Activated naive CD4-positive, alpha-beta T cell treated with anti-CD3 and anti-CD28 coated beads, Interleukin-2, amount 50 U/mL, for 72 hours (primary cell): ENCODE measurements around the gene RNLS. TPM values are rescaled to one million over a fixed set of nuclear protein-coding genes. Genes with fewer than 3 reads are reported as not detected.

ENCODE experiments used
- ATAC-seq, 2 donors: fragments of 150-1000 bp; cut with Tn5 transposase; 2 replicates each; pipeline ENCODE4 v1.10.0; 2021; ENCODE audit warnings: mild to moderate bottlenecking in 2 of 2, moderate library complexity in 2 of 2
- DNase-seq, 2 donors: peaks; one replicate each; pipeline ENCODE4 v3.0.0; 2021 to 2022; ENCODE audit warnings: low spot score in 2 of 2
- H3K27ac Mint-ChIP-seq, 2 donors: one replicate each; pipeline ENCODE4 v1.8.0; 2022; ENCODE audit warnings: mild to moderate bottlenecking in 2 of 2, mixed read lengths in 2 of 2
- H3K36me3 Mint-ChIP-seq, 2 donors: one replicate each; pipeline ENCODE4 v1.8.0; 2022; ENCODE audit warnings: mixed read lengths in 2 of 2
- H3K9me3 Mint-ChIP-seq, 2 donors: one replicate each; pipeline ENCODE4 v1.8.0; 2022; ENCODE audit warnings: mixed read lengths in 2 of 2
- total RNA-seq, 2 donors: library from RNA; stranded (reverse); gene quantifications; one replicate each; pipeline ENCODE4 v1.2.3, GENCODE V29; 2022

The RNLS gene
- total RNA-seq, 2 donors from 2014 or later, result 3.3 to 3.8 TPM

DNA sequence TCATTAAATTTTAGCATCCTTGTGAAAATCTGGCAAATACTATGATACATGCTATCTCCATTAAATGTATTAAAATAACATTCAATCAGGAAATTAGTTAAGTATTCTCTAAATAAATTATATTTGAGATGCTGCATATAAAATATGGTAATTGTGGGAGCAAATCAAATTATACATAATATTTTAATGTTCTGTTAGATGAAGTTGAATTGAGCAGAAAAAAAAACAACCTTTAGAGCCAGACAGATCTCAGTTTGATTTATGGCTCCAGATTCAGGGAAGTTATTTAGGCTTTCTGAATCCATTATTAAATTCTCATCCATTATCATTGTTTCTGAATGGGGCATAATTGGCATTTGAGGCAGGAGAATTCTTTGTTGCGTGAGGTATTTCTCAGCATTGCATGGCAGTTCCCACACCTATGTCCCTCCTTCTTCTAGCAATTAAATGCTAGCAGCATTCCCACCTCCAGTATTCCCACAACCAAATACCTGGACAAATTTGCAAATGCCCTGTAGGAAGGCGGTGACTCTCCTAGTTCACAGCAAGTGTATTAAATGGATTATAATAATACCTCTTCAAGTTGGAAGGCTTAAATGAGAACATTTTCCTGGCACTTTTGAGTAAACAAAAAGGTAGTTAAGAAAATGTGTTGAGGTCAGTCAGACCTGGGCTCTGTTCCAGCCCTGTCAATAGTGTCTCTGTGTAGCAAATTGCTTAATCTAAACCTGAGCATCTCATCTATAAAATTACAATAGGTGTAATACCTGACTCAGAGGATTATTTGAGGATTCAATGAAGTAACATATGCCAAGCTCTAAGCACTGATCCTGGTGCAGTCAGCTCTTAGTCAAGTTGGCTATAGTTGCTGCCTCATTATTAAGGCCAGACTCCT lies 108.9 kb downstream of the RNLS start:
- Mint-ChIP-seq H3K27ac (no peak overlapping the region), H3K36me3 (no peaks in the 10 kb centered on the region), H3K9me3 (no peaks in the 10 kb centered on the region)
- ATAC-seq (no peak), DNase-seq (no peak)

DNA sequence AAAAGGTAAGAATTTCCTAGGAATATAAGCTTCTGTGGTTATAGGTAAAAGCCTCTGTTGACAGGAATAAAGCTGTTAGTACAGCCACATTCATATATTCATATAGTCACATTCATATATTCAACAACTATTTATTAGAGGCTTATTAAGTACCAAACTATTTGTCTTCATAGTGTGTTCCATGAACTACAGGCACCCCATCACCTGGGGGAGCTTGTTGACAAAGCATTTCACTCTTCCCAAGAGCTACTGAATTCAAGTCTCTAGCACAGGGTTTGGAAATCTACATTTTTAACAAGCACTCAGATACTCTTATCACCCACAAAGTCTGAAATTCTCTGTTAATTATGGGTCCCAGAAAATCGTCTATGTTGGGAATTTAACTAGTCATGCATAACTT lies 110.6 kb downstream of the RNLS start:
- ATAC-seq (no peak), DNase-seq (no peak)
- Mint-ChIP-seq H3K36me3 (no peaks in the 10 kb centered on the region), H3K9me3 (no peaks in the 10 kb centered on the region), H3K27ac (no peak overlapping the region)

DNA sequence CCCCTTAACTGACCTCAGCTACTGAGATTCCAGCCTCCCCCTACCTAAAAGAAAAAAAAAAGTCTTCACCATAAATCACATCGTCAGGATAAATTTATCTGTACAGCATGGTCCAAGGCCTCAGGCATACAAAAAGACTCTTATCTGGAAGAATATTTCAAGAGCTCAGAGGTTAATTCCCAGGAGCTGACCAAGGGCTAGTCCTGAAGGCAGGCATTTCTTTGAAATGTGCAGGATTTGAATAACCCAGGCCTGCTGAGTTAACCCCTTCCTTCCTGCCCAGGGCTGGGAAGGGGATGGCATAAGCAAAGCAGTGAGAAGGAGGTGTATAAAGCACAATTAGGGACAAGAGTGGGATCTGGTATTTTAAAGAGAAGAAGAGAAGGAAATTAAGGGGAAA lies 111.2 kb downstream of the RNLS start:
- ATAC-seq, result no peak
- H3K27ac Mint-ChIP-seq, result peak overlapping the region in 1 of 2 donors; percentile 5
- no peak for DNase-seq
- no peaks in the 10 kb centered on the region for H3K9me3 Mint-ChIP-seq
- no peaks in the 10 kb centered on the region for H3K36me3 Mint-ChIP-seq

DNA sequence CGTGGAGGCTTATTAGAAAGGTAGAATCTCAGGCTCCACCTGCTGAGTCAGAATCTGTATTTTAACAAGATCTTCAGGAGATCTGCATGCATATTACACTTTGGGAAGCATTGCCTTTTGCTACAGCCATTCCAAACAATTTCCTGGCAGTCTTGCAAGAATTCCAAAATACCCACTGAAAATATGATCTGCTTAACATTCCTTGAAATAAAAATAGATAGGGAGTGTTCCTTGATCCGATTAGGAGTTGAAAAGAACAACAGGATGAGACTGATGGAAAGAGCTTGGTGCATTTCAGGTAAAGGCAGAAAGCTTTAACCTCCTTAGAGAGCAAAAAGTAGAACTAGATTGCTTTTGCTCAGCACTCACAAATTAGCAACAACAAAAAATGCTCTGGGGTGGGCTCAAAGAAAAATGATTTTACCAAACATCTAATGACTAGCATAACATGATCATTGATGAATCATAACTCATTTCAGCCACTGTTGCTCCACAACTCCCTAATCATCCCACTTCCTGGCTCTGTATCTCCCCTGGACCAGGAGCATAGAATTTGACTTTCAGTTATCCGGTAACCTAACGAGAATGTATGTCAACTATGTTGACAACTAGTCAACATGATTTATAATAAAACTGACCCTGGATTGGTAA lies 115.2 kb downstream of the RNLS start:
- Mint-ChIP-seq H3K9me3 (no peaks in the 10 kb centered on the region), H3K27ac (no peak overlapping the region), H3K36me3 (no peaks in the 10 kb centered on the region)
- DNase-seq (no peak), ATAC-seq (no peak)

DNA sequence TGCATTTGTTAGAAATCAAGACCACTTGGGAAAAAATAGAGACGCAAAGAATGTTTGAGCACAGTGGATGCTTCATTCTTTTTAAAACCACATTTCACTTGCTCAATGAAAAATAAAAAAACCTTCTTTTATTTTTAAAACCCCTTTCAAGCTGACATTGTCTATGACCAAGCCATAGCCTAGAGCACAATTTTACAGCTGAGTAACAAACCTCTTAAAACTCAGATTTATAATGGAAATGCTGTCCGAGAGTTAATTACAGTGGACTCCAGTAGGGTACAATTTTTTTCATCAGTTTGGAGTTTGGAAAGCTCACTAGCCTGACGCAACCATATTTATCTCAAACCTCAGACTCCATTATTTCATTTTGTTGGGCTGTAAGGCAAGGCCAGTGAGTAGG lies 116.3 kb downstream of the RNLS start:
- H3K27ac Mint-ChIP-seq, result no peak overlapping the region

DNA sequence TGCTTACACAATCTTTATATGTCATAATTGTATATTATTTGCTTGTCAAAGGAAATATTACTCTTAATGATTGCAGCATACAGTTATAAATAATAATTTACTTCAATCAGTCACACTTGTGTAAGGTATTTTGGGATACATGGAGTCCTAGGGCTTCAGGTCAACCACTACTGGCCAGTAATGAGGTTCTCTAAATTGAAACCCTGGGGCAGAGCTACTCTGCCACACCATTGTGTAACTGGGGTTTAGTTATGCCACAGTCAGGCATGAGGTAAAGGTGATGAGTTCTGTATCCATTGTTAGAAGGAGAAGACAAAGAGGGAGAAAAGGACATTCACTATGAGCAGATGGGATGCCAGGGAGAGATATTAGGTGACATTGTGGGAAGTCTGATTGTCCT lies 117.4 kb downstream of the RNLS start:
- H3K9me3 Mint-ChIP-seq, result no peaks in the 10 kb centered on the region
- no peak overlapping the region for H3K27ac Mint-ChIP-seq
- no peaks in the 10 kb centered on the region for H3K36me3 Mint-ChIP-seq
- ATAC-seq (no peak), DNase-seq (no peak)

More for the DNA sequence above, 116.3 kb downstream of the RNLS start:
- DNase-seq (no peak), ATAC-seq (no peak)
- no peaks in the 10 kb centered on the region for H3K9me3 Mint-ChIP-seq
- no peaks in the 10 kb centered on the region for H3K36me3 Mint-ChIP-seq

DNA sequence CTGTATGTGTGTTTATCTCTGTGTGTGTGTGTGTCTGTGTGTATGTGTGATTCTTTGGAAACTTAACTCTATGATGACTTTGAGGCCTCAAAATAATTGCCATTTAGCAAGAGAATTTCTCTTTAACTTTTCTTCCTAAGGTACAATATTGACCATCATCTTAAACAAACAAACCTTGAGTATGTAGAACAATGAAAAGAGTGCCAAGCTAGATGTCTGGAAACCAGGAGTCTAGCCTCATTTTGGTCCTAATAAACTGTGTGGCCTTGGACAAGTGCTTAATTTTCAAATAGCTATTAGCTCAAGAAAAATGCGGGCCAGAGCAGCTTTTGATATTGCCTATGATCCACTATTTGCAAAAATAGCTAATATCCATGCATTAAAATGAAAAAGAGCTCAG lies 119.3 kb downstream of the RNLS start:
- H3K9me3 Mint-ChIP-seq, result no peaks in the 10 kb centered on the region
- no peak for DNase-seq
- ATAC-seq, result no peak
- H3K36me3 Mint-ChIP-seq, result no peaks in the 10 kb centered on the region
- no peak overlapping the region for H3K27ac Mint-ChIP-seq

DNA sequence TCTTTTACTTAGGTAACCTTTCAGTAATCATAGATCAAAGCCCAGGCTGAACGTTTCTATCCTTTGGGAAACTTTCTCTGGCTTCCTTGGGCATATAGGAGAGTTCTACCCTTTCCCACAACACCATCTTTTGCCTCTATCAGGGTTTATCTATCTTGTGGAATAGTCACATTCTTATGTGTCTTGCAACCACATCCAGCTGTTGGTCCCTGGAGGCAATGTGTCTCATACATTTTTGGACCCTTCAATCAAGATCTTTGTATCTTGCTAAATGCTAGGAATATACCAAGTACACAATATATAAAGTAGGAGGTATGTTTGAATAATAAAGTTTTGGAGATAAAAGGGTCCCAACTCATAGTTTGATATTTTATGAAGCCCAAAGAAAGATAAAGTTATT lies 121.7 kb downstream of the RNLS start:
- ATAC-seq (no peak), DNase-seq (no peak)
- Mint-ChIP-seq H3K9me3 (no peaks in the 10 kb centered on the region), H3K27ac (no peak overlapping the region), H3K36me3 (no peaks in the 10 kb centered on the region)

DNA sequence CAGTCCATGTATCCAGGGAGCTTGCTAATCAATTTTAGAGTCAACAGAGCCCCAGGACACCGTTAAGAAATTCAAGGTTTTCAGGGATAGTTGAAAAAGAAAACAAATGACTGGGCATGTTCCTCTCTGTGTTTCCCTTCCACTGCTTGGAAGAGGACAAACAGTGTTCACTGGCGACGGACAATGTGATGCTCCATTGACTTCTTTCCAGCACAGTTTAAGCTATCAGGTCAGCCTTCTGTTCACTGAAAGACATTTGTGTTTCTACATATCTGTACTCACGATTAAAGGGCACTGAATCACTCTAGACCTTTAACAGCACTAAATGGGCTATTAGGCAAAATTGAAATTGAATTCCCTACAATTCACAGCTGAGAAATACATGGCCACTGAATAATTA lies 123.6 kb downstream of the RNLS start:
- no peak for ATAC-seq
- no peak for DNase-seq
- no peak overlapping the region for H3K27ac Mint-ChIP-seq
- H3K36me3 Mint-ChIP-seq, result no peaks in the 10 kb centered on the region
- no peaks in the 10 kb centered on the region for H3K9me3 Mint-ChIP-seq

DNA sequence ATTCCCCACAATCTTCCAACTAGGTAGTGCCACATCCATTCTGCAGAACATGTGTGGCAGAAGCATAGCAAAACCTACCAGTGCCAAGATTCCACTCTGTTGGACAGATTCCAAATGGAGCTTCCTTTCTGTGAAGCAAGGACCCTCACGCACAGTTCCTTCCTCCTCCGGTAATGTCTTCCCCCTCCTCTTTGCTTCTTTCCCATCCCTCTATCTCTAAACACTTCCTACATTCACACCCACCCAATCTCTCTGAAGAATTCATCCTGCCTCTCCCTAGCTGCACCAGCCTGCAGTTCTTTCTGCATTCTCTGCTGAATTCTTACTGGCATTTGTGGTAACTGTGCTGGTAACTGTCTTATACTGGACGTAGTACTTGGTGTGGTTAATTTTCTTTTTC lies 124.9 kb downstream of the RNLS start:
- H3K27ac Mint-ChIP-seq, result no peak overlapping the region
- no peak for DNase-seq
- ATAC-seq, result no peak
- peaks cover 0 to 5% of the 10 kb centered on the region in 2 donors for H3K9me3 Mint-ChIP-seq
- H3K36me3 Mint-ChIP-seq, result no peaks in the 10 kb centered on the region

DNA sequence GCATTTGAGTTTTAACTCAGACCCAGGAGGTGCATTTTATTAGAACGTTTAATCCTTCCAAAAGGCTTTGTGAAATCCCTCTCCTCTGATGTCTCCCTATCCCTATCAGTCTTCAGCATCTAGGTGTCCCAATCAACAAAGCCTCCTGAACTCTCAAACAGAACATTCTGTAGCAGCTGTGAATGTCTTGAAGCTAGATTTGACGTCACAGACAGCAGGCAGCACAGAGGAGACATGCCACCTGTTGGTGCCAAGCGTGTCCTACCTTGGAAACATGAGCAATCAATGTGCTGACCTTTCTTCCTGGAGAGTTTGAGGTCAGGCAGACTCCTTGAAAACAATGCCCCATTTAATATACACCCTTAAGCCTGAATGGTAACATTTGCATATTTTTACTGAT lies 125.5 kb downstream of the RNLS start:
- H3K36me3 Mint-ChIP-seq, result no peaks in the 10 kb centered on the region
- H3K9me3 Mint-ChIP-seq, result peaks cover 0 to 5% of the 10 kb centered on the region in 2 donors
- ATAC-seq, result no peak
- no peak overlapping the region for H3K27ac Mint-ChIP-seq
- DNase-seq, result no peak

DNA sequence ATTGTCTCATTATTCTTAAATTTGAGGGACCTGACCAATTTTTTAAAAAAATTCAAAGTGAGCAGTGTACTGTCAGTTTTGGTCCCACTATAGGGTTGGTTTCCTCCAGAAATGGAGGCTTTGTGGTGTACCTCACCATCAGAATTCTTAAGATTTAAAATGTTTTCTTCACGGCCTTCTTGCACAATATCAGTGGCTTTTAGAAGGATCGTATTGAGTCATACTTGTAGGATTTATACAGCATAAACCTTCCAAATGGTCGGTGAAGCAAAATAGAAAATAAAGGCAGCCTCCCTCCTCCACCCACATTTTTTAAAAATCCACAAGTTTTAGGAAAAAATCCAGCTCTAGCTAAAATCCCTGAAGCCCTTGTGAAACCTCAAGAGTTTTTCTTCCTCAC lies 126.4 kb downstream of the RNLS start:
- no peak for ATAC-seq

DNA sequence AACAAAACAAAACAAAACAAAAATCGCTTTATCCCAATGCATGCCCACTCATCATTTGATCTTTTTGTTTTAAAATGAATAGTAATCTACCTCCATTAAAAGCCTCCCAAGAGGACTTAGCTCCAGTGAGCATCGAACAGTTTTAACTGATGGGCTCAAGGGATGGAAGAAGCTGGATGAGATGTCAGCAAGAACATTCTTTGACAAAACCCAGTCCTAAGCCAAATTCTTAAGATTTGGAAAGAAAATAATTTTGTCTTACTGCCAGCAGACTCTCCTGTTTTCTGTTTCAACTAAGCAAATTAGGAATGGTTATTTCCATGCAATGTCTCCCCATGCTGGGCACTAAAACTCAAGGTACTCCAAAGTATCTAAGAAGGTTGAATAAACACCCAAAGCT lies 127.3 kb downstream of the RNLS start:
- H3K9me3 Mint-ChIP-seq, result peaks cover 0 to 5% of the 10 kb centered on the region in 2 donors
- no peak for DNase-seq
- H3K36me3 Mint-ChIP-seq, result no peaks in the 10 kb centered on the region
- no peak overlapping the region for H3K27ac Mint-ChIP-seq
- ATAC-seq, result no peak

More for the DNA sequence above, 126.4 kb downstream of the RNLS start:
- H3K27ac Mint-ChIP-seq, result no peak overlapping the region
- H3K9me3 Mint-ChIP-seq, result peaks cover 0 to 5% of the 10 kb centered on the region in 2 donors
- no peaks in the 10 kb centered on the region for H3K36me3 Mint-ChIP-seq
- no peak for DNase-seq

DNA sequence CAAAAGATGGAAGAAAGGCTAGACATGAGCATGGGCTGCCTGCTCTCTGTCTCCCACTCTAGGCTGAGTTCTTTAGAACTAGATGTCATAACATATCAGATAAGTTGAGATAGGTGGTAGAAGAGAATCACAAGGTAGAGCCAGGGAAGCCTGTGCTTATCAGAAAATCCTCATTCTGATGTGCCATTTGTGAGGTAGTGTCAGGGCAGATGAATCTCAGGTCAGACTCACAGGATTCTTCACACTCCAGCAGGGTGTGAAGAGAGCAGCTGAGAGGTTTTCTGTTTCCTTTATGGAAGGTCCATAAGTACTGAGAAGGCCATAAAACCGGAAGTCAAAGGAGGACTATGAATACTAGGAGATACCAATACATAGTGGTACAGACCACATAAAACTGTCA lies 132.9 kb downstream of the RNLS start:
- peak overlapping the region in 1 of 2 donors; percentile 18 for H3K27ac Mint-ChIP-seq
- no peaks in the 10 kb centered on the region for H3K36me3 Mint-ChIP-seq
- ATAC-seq, result no peak
- peaks cover 0 to 8% of the 10 kb centered on the region in 2 donors for H3K9me3 Mint-ChIP-seq
- no peak for DNase-seq

DNA sequence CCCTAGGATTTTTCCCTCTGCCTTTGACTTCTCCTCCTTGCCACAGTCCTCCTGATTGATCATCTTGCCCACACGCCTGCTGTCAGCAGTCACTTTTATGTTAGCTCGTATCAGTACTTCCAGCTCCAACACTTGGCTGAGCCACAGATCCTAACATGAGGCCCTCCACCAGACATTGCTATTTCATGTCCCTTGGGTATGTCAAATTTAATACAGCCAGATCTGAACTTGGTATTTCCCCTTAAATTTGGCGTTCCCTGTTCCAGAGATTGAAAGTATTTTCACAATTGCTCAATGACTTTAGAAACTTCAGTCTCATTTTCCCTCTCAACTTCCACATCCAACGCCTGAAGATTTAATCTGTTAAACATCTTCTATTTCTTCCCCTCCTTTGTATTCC lies 140.4 kb downstream of the RNLS start:
- H3K36me3 Mint-ChIP-seq, result peaks cover 6 to 17% of the 10 kb centered on the region in 2 donors
- no peak for DNase-seq
- H3K9me3 Mint-ChIP-seq, result peaks cover 0 to 7% of the 10 kb centered on the region in 2 donors
- ATAC-seq, result no peak
- no peak overlapping the region for H3K27ac Mint-ChIP-seq

DNA sequence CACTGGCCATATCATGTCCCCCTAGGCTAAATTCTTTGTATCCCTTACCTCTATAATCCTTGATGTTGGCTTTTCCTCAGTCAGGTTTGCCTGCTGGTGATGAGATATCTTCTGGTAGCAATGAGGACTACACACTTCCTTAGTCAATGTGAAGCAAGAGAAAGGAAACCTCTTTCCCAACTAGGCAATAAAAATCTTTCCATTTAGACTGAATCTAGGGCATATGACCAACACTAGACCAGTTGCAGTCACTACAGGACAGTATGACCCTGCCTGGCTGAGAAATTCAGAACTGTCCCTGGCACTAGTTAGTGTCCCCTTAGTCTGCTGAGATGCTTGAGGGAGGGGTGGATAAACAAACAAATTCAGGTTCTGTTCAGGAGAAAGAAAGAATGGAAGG lies 142.6 kb downstream of the RNLS start:
- Mint-ChIP-seq H3K36me3 (peaks cover 6 to 17% of the 10 kb centered on the region in 2 donors), H3K9me3 (peaks cover 0 to 7% of the 10 kb centered on the region in 2 donors), H3K27ac (no peak overlapping the region)
- no peak for DNase-seq
- no peak for ATAC-seq

DNA sequence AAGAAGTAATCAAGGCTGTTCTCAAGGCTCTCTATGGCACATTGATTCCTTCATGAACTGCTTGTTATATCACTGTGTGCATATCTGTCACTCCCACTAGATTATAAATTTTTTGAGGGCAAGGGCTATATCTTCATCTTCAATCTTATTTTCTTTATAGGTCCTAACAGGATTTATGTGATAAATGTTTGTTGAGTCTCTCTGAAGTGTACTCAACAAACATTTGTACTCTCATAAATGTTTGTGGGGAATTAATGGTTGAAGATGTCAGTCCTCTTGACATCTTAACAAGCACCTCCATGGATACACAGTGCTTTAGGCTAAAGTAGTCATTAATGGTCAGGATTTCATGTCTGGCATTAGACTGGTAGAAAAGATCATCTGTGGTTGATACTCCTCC lies 143.2 kb downstream of the RNLS start:
- H3K27ac Mint-ChIP-seq, result no peak overlapping the region
- H3K9me3 Mint-ChIP-seq, result peaks cover 0 to 7% of the 10 kb centered on the region in 2 donors
- DNase-seq (no peak), ATAC-seq (no peak)
- H3K36me3 Mint-ChIP-seq, result peaks cover 6 to 17% of the 10 kb centered on the region in 2 donors

DNA sequence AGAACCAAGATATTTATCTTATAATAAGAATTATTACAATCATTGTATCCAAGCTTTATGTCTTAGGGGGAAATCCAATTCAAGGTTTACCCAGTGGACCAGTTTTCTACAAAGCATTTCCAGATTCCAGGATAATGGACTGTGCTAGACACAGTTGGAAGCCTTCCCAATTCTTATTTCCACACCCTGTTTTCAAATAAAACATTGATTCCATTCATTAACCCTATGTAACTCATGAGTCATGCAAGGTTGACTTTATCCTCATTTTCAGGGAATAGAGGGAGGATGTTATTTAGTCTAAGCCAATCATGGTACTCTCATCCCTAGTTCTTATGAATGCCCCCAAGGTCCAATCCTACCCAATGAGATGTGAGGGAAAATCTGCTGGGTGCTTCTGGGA lies 145.7 kb downstream of the RNLS start:
- H3K27ac Mint-ChIP-seq, result no peak overlapping the region
- peaks cover 0 to 4% of the 10 kb centered on the region in 2 donors for H3K36me3 Mint-ChIP-seq
- DNase-seq (no peak), ATAC-seq (no peak)
- H3K9me3 Mint-ChIP-seq, result no peaks in the 10 kb centered on the region
